Measurements from ENCODE around the gene KLHL25.

Gene KLHL25

GRCh38 chr15:85762756-85763127 is 32.0 kb downstream of the KLHL25 start:
- H3K27ac ChIP-seq, result no peak overlapping the region
- no peak for DNase-seq (ENCODE audit: low read depth, low spot score)

- DNase-seq (ENCODE audit: low read depth, low spot score), result no peak
- H3K27ac ChIP-seq, result no peak overlapping the region
These were observed 32.5 kb downstream of the KLHL25 start for GRCh38 chr15:85762039-85762755.

GRCh38 chr15:85761635-85762034 is 33.1 kb downstream of the KLHL25 start:
- DNase-seq (ENCODE audit: low read depth, low spot score), result no peak
- no peak overlapping the region for H3K27ac ChIP-seq

GRCh38 chr15:85760531-85761371 is 34.0 kb downstream of the KLHL25 start:
- H3K27ac ChIP-seq, result no peak overlapping the region
- DNase-seq (ENCODE audit: low read depth, low spot score), result no peak

- H3K27ac ChIP-seq, result no peak overlapping the region
- DNase-seq (ENCODE audit: low read depth, low spot score), result no peak
These were observed 34.7 kb downstream of the KLHL25 start for GRCh38 chr15:85760049-85760448.

GRCh38 chr15:85759376-85759775 is 35.3 kb downstream of the KLHL25 start:
- no peak overlapping the region for H3K27ac ChIP-seq
- no peak for DNase-seq (ENCODE audit: low read depth, low spot score)

GRCh38 chr15:85758655-85758978 is 36.1 kb downstream of the KLHL25 start:
- no peak overlapping the region for H3K27ac ChIP-seq
- DNase-seq (ENCODE audit: low read depth, low spot score), result no peak

- DNase-seq (ENCODE audit: low read depth, low spot score), result no peak
- H3K27ac ChIP-seq, result no peak overlapping the region
These were observed 36.6 kb downstream of the KLHL25 start for GRCh38 chr15:85757939-85758654.

- no peak overlapping the region for H3K27ac ChIP-seq
- no peak for DNase-seq (ENCODE audit: low read depth, low spot score)
These were observed 37.4 kb downstream of the KLHL25 start for GRCh38 chr15:85757073-85757938.

- no peak for DNase-seq (ENCODE audit: low read depth, low spot score)
- no peak overlapping the region for H3K27ac ChIP-seq
These were observed 38.2 kb downstream of the KLHL25 start for GRCh38 chr15:85756411-85757072.

- no peak overlapping the region for H3K27ac ChIP-seq
- no peak for DNase-seq (ENCODE audit: low read depth, low spot score)
These were observed 38.8 kb downstream of the KLHL25 start for GRCh38 chr15:85755942-85756341.

GRCh38 chr15:85755471-85755870 is 39.3 kb downstream of the KLHL25 start:
- DNase-seq (ENCODE audit: low read depth, low spot score), result no peak

GRCh38 chr15:85754989-85755388 is 39.7 kb downstream of the KLHL25 start:
- no peak for DNase-seq (ENCODE audit: low read depth, low spot score)
- H3K27ac ChIP-seq, result no peak overlapping the region

More at GRCh38 chr15:85755471-85755870, 39.3 kb downstream of the KLHL25 start:
- no peak overlapping the region for H3K27ac ChIP-seq

GRCh38 chr15:85753791-85754452 is 40.8 kb downstream of the KLHL25 start:
- no peak for DNase-seq (ENCODE audit: low read depth, low spot score)
- peak overlapping the region; percentile 17 for H3K27ac ChIP-seq

GRCh38 chr15:85753261-85753660 is 41.5 kb downstream of the KLHL25 start:
- H3K27ac ChIP-seq, result peak overlapping the region; percentile 17

GRCh38 chr15:85752491-85752961 is 42.2 kb downstream of the KLHL25 start:
- H3K27ac ChIP-seq, result no peak overlapping the region
- DNase-seq (ENCODE audit: low read depth, low spot score), result no peak

More at GRCh38 chr15:85753261-85753660, 41.5 kb downstream of the KLHL25 start:
- no peak for DNase-seq (ENCODE audit: low read depth, low spot score)

- no peak overlapping the region for H3K27ac ChIP-seq
- DNase-seq (ENCODE audit: low read depth, low spot score), result no peak
These were observed 42.6 kb downstream of the KLHL25 start for GRCh38 chr15:85752124-85752475.

- H3K27ac ChIP-seq, result no peak overlapping the region
- no peak for DNase-seq (ENCODE audit: low read depth, low spot score)
These were observed 43.2 kb downstream of the KLHL25 start for GRCh38 chr15:85751291-85752123.

All from epithelial cell of prostate (primary cell).